Measurements from ENCODE around the gene MRPL20. TPM values are rescaled to one million over a fixed set of nuclear protein-coding genes. Genes with fewer than 3 reads are reported as not detected.

MRPL20 gene
- total RNA-seq, 2 donors from 2014 or later = 160 to 218 TPM

GRCh38 chr1:1357871-1358432, 49.1 kb downstream of the MRPL20 start:
- Histone ChIP-seq H3K4me1 (peaks cover 0 to 81% of the 10 kb centered on the region in 2 donors), H3K9me3 (no peaks in the 10 kb centered on the region), H3K27me3 (peaks cover 6 to 19% of the 10 kb centered on the region in 2 donors), H3K36me3 (peaks cover 8% of the 10 kb centered on the region), H3K4me3 (peak overlapping the region; percentile 42 to 55), H3K27ac (peak overlapping the region; percentile 77 to 88)
- no peak for TF ChIP-seq CTCF (IDR thresholded peaks at IDR 0.05)
- DNase-seq (ENCODE audit: low spot score) = no peak

DNA sequence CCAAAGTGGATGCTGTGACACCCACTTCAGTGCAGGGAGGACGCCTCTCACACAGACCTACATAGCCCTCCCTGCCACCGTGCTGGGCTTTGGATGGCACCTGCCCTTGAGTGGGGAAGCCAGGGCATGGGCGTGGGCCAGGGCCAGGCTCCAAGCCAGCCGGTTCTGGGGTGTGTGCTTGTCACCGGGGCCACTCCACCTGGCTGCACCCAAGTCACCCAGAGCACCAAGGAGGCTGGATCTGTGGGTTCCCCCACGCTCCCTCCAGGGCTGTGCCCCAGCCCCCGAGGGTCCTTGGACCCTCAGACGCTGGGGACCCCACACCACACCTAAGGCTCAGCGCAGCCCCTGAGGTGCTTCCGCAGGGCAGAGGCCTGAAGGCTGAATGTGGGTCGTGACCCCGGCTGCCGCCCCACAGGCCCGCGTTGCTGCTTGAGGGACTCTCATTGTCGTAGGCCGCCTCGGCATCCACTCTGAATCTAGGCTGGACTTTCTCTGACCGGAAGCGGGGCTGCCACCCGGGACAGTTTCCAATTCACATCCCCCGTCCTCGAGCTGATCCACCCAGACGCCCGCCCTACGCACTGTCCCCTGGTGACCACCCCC, 50.2 kb downstream of the MRPL20 start:
- Histone ChIP-seq H3K36me3 (peaks cover 8% of the 10 kb centered on the region), H3K9me3 (no peaks in the 10 kb centered on the region), H3K27ac (peak overlapping the region; percentile 77 to 88), H3K27me3 (peaks cover 6 to 19% of the 10 kb centered on the region in 2 donors), H3K4me3 (peak overlapping the region; percentile 42 to 55), H3K4me1 (peaks cover 0 to 88% of the 10 kb centered on the region in 2 donors)
- no peak for DNase-seq (ENCODE audit: low spot score)
- no peak for TF ChIP-seq CTCF (IDR thresholded peaks at IDR 0.05)

DNA sequence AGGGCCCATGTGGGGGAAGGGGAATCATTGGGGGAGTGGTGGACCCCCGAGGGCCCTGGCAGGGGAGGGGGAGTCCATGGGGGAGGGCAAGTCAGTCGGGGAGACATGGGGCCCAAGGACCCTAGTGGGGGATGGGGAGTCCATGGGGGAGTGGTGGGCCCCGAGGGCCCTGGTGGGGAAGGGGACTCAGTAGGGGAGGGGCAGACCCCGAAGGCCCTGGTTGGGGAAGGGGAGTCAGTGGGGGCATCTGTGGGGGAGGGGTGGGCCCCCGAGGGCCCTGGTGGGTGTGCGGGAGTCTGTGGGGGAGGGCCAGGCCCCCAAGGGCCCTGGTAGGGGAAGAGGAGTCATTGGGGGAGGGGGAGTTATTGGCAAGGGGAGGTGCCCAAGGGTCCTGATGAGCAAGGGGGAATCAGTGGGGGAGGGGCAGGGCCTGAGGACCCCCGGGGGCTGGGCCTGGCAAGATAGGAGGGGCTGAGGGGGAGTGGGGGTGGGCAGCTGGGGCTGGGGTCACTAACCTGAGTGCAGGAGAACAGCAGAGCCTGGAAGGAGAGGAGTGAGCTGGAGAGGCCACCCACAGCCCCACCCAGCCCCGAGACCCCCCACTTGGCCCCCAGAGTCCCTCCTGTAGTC, 50.8 kb downstream of the MRPL20 start:
- Histone ChIP-seq H3K9me3 (no peaks in the 10 kb centered on the region), H3K4me1 (peaks cover 0 to 88% of the 10 kb centered on the region in 2 donors), H3K27ac (peak overlapping the region; percentile 77 to 88), H3K36me3 (peaks cover 8% of the 10 kb centered on the region), H3K4me3 (peak overlapping the region; percentile 42 to 55), H3K27me3 (peaks cover 6 to 19% of the 10 kb centered on the region in 2 donors)
- no peak for TF ChIP-seq CTCF (IDR thresholded peaks at IDR 0.05)
- no peak for DNase-seq (ENCODE audit: low spot score)

DNA sequence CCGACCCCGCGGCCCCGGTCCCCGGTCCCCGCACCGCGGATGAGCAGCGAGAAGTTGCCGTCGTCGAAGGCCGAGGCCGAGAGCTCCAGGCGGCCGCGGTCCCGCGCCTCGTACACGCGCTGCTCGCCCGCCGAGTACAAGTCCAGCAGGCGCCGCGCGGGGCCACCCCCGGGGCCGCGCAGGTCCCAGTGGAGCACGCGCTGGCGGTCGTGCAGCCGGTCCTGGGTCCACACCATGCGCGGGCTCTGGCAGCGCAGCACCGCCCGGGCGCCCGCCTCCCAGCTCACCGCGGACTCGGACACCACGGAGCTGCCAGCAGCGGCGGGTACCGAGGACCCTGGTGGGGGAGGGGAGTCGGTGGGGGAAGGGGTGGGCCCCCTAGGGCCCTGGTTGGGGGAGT, 51.7 kb downstream of the MRPL20 start:
- Histone ChIP-seq H3K4me3 (peak overlapping the region; percentile 11 to 55), H3K9me3 (no peaks in the 10 kb centered on the region), H3K27ac (peak overlapping the region in 1 of 2 donors; percentile 43), H3K36me3 (peaks cover 8% of the 10 kb centered on the region), H3K27me3 (peaks cover 6 to 19% of the 10 kb centered on the region in 2 donors), H3K4me1 (peaks cover 0 to 81% of the 10 kb centered on the region in 2 donors)
- no peak for DNase-seq (ENCODE audit: low spot score)
- no peak for TF ChIP-seq CTCF (IDR thresholded peaks at IDR 0.05)

- H3K4me1 ChIP-seq = peaks cover 0 to 74% of the 10 kb centered on the region in 2 donors
- DNase-seq (ENCODE audit: low spot score) = no peak
Measured at GRCh38 chr1:1354271-1355247, 52.5 kb downstream of the MRPL20 start.

More at GRCh38 chr1:1354271-1355247, 52.5 kb downstream of the MRPL20 start:
- no peaks in the 10 kb centered on the region for H3K9me3 ChIP-seq
- peaks cover 8% of the 10 kb centered on the region for H3K36me3 ChIP-seq
- H3K27ac ChIP-seq = no peak overlapping the region
- no peak for TF ChIP-seq CTCF (IDR thresholded peaks at IDR 0.05)
- peaks cover 6 to 19% of the 10 kb centered on the region in 2 donors for H3K27me3 ChIP-seq
- peak overlapping the region in 1 of 2 donors; percentile 55 for H3K4me3 ChIP-seq

All from right atrium auricular region (tissue), 2 donors.